NOMO-1 (cell line): ENCODE data around the gene ZNF283.

ENCODE experiments used
- DNase-seq, 2 experiments: peaks; one replicate each; lab custom pipeline; 2025; ENCODE audit not compliant: unreplicated experiment in 2 of 2; lab: John Stamatoyannopoulos, UW

ZNF283 gene

GRCh38 chr19:43826787-43827754 lies at the start of gene ZNF283:
Gene ZNF283, plus strand, starts transcription at chr19:43827321. Its CDS starts 6,184 bp downstream, at chr19:43833505.
- peak; percentile 72 to 76 for DNase-seq

GRCh38 chr19:43778651-43779050 lies 48.5 kb upstream of the ZNF283 start:
- DNase-seq, result no peak

GRCh38 chr19:43779147-43779819 lies 47.8 kb upstream of the ZNF283 start:
- no peak for DNase-seq

GRCh38 chr19:43779820-43780219 lies 47.3 kb upstream of the ZNF283 start:
- peak; percentile 47 to 59 for DNase-seq

GRCh38 chr19:43780706-43781525 lies 46.2 kb upstream of the ZNF283 start, which contains the start of gene KCNN4:
Gene KCNN4, minus strand, starts transcription at chr19:43780973. Its CDS starts 112 bp downstream, at chr19:43780861.
- DNase-seq, result peak; percentile 39 to 71

- DNase-seq, result no peak
Measured at GRCh38 chr19:43781630-43782310, 45.4 kb upstream of the ZNF283 start.

GRCh38 chr19:43782311-43782660 lies 44.8 kb upstream of the ZNF283 start:
- no peak for DNase-seq

GRCh38 chr19:43782689-43783231 lies 44.4 kb upstream of the ZNF283 start:
- no peak for DNase-seq

GRCh38 chr19:43783636-43784035 lies 43.5 kb upstream of the ZNF283 start:
- no peak for DNase-seq

GRCh38 chr19:43784241-43784980 lies 42.7 kb upstream of the ZNF283 start:
- peak in 1 of 2 experiments; percentile 25 for DNase-seq

GRCh38 chr19:43784981-43785808 lies 41.9 kb upstream of the ZNF283 start:
- DNase-seq, result peak; percentile 63 to 66

GRCh38 chr19:43786665-43787064 lies 40.5 kb upstream of the ZNF283 start:
- no peak for DNase-seq

GRCh38 chr19:43789029-43789428 lies 38.1 kb upstream of the ZNF283 start:
- peak in 1 of 2 experiments; percentile 59 for DNase-seq

- DNase-seq, result peak in 1 of 2 experiments; percentile 11
Measured at GRCh38 chr19:43790587-43790986, 36.5 kb upstream of the ZNF283 start.

GRCh38 chr19:43797118-43797517 lies 30.0 kb upstream of the ZNF283 start:
- DNase-seq, result no peak

- no peak for DNase-seq
Measured at GRCh38 chr19:43797556-43797955, 29.6 kb upstream of the ZNF283 start.

- no peak for DNase-seq
Measured at GRCh38 chr19:43798026-43798545, 29.0 kb upstream of the ZNF283 start.
